Fibroblast of skin of right biceps (primary cell): ENCODE measurements around the gene DCANP1.

Experiments used
- DNase-seq: peaks from one replicate; pipeline ENCODE4 v3.0.0-alpha.2; 2013

Gene DCANP1

GRCh38 chr5:135478938-135479337 is 31.8 kb upstream of the DCANP1 start:
- no peak for DNase-seq

GRCh38 chr5:135477613-135478066 is 30.5 kb upstream of the DCANP1 start:
- DNase-seq = no peak

GRCh38 chr5:135476615-135477581 is 29.8 kb upstream of the DCANP1 start:
- DNase-seq = no peak

- no peak for DNase-seq
Measured at GRCh38 chr5:135473956-135474670, 27.0 kb upstream of the DCANP1 start.

- DNase-seq = no peak
Measured at GRCh38 chr5:135472141-135472540, 25.0 kb upstream of the DCANP1 start.

GRCh38 chr5:135471726-135472125 is 24.6 kb upstream of the DCANP1 start:
- no peak for DNase-seq

- DNase-seq = no peak
Measured at GRCh38 chr5:135469911-135470310, 22.8 kb upstream of the DCANP1 start.

GRCh38 chr5:135468541-135468940 is 21.4 kb upstream of the DCANP1 start:
- DNase-seq = no peak

GRCh38 chr5:135467871-135468485 is 20.8 kb upstream of the DCANP1 start:
- DNase-seq = no peak

GRCh38 chr5:135467051-135467625 is 20.0 kb upstream of the DCANP1 start:
- DNase-seq = no peak

GRCh38 chr5:135466178-135467050 is 19.3 kb upstream of the DCANP1 start:
- DNase-seq = peak; percentile 61

GRCh38 chr5:135465391-135466122 is 18.4 kb upstream of the DCANP1 start:
- DNase-seq = no peak

- DNase-seq = peak; percentile 54
Measured at GRCh38 chr5:135462304-135462703, 15.2 kb upstream of the DCANP1 start.

GRCh38 chr5:135461481-135462151 is 14.5 kb upstream of the DCANP1 start:
- no peak for DNase-seq

GRCh38 chr5:135460246-135461033 is 13.3 kb upstream of the DCANP1 start:
- DNase-seq = no peak

- peak; percentile 25 for DNase-seq
Measured at GRCh38 chr5:135458921-135459331, 11.8 kb upstream of the DCANP1 start.

- no peak for DNase-seq
Measured at GRCh38 chr5:135458356-135458755, 11.2 kb upstream of the DCANP1 start.

GRCh38 chr5:135457424-135458071 is 10.4 kb upstream of the DCANP1 start:
- peak; percentile 44 for DNase-seq
